ENCODE data around the gene DKC1.

The DKC1 gene

DNA sequence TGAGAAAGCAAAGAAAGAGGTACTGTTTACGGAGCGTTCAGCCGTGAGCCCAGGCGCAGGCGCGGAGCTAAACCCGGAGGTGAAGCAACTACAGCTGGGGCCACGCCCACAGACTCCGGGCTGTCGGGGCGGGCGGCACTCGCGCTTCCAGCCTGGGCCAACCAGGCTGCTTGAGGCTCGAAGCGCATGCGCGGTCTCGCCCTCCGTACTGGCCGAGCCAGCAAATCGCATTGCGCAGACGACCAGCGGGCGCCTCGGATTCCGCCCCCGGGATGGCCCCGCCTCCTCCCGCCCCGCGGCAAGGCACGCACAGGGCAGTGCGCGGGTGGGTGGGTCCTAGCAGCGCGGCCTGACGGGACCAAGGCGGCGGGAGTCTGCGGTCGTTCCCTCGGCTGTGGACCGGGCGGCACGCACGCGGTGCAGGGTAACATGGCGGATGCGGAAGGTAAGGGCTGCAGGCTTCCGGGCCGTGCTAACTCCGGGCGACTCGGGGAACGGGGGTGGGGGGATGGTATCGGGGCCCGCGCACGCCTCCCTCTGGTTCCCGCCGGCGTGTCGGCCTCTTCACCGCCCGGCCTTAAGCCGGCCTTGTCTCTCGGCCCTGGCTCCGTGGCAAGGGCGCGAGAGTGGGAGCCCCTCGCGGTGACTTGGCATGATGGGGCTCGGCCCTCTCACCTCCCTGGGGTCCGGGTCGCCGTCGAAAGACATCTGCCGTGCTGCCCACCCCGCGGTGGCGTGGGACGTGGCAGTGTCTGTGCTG is at the start of gene DKC1:
DKC1 (plus strand) TSS at position 328 of the 760 bp plus-strand sequence; CDS start at position 430, 102 bp downstream.
- H3K4me3 ChIP-seq (ENCODE audit: low read depth, low read length): peak within 1 kb of the TSS; percentile 69
- TF ChIP-seq, protein P1, sequence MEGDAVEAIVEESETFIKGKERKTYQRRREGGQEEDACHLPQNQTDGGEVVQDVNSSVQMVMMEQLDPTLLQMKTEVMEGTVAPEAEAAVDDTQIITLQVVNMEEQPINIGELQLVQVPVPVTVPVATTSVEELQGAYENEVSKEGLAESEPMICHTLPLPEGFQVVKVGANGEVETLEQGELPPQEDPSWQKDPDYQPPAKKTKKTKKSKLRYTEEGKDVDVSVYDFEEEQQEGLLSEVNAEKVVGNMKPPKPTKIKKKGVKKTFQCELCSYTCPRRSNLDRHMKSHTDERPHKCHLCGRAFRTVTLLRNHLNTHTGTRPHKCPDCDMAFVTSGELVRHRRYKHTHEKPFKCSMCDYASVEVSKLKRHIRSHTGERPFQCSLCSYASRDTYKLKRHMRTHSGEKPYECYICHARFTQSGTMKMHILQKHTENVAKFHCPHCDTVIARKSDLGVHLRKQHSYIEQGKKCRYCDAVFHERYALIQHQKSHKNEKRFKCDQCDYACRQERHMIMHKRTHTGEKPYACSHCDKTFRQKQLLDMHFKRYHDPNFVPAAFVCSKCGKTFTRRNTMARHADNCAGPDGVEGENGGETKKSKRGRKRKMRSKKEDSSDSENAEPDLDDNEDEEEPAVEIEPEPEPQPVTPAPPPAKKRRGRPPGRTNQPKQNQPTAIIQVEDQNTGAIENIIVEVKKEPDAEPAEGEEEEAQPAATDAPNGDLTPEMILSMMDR (IDR thresholded peaks at IDR 0.05; ENCODE audit: low read depth, low read length, missing control alignments): no peak
- peak; percentile 85 for DNase-seq (ENCODE audit: low read depth)

DNA sequence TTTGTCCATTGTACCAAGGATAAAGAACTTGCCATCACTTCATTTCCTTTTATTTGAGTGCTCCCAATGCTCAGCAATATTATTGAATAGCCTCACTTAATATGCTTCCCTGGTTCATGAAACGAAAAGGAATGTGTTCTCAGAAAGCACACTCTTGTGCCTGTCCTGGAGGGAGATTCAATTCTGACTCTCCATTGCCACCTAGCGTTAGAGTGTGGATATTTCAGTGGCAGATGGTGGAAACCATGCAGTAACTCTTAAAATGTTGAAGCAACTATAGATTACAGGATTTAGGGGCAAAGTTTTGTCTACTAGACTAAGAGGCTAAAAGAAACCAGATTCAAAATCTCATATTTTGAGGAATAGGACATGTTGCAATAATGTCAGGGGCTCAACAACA is 47.7 kb upstream of the DKC1 start:
- TF ChIP-seq, protein P1 (IDR thresholded peaks at IDR 0.05; ENCODE audit: low read depth, low read length, missing control alignments): peak; percentile 67
- no peak for DNase-seq (ENCODE audit: low read depth)
- no peak overlapping the region for H3K4me3 ChIP-seq (ENCODE audit: low read depth, low read length)

- no peak overlapping the region for H3K4me3 ChIP-seq (ENCODE audit: low read depth, low read length)
- DNase-seq (ENCODE audit: low read depth): no peak
- TF ChIP-seq, protein P1 (IDR thresholded peaks at IDR 0.05; ENCODE audit: low read depth, low read length, missing control alignments): no peak
These were observed 46.8 kb upstream of the DKC1 start for GRCh38 chrX:154715825-154716224.

GRCh38 chrX:154717824-154718223 is 44.8 kb upstream of the DKC1 start:
- DNase-seq (ENCODE audit: low read depth): no peak
- TF ChIP-seq, protein P1 (IDR thresholded peaks at IDR 0.05; ENCODE audit: low read depth, low read length, missing control alignments): no peak
- H3K4me3 ChIP-seq (ENCODE audit: low read depth, low read length): no peak overlapping the region

GRCh38 chrX:154718616-154719015 is 44.0 kb upstream of the DKC1 start:
- TF ChIP-seq, protein P1 (IDR thresholded peaks at IDR 0.05; ENCODE audit: low read depth, low read length, missing control alignments): no peak
- H3K4me3 ChIP-seq (ENCODE audit: low read depth, low read length): no peak overlapping the region
- no peak for DNase-seq (ENCODE audit: low read depth)

- no peak for DNase-seq (ENCODE audit: low read depth)
- TF ChIP-seq, protein P1 (IDR thresholded peaks at IDR 0.05; ENCODE audit: low read depth, low read length, missing control alignments): no peak
- no peak overlapping the region for H3K4me3 ChIP-seq (ENCODE audit: low read depth, low read length)
These were observed 43.5 kb upstream of the DKC1 start for GRCh38 chrX:154719132-154719675.

All from GM12864 (cell line).